GM20000 (cell line): Measurements from ENCODE around the gene PPP1R12C.

ENCODE experiments used
- DNase-seq: peaks from one replicate; pipeline ENCODE4 v3.0.0; 2012; ENCODE audit warnings: low spot score
- TF ChIP-seq, protein P1 (sequence below): IDR thresholded peaks from 2 replicates; pipeline ENCODE4 v1.5.1; 2012; ENCODE audit warnings: mild to moderate bottlenecking, control low read depth; ENCODE audit errors: extremely low read depth, missing control alignments

PPP1R12C gene

DNA sequence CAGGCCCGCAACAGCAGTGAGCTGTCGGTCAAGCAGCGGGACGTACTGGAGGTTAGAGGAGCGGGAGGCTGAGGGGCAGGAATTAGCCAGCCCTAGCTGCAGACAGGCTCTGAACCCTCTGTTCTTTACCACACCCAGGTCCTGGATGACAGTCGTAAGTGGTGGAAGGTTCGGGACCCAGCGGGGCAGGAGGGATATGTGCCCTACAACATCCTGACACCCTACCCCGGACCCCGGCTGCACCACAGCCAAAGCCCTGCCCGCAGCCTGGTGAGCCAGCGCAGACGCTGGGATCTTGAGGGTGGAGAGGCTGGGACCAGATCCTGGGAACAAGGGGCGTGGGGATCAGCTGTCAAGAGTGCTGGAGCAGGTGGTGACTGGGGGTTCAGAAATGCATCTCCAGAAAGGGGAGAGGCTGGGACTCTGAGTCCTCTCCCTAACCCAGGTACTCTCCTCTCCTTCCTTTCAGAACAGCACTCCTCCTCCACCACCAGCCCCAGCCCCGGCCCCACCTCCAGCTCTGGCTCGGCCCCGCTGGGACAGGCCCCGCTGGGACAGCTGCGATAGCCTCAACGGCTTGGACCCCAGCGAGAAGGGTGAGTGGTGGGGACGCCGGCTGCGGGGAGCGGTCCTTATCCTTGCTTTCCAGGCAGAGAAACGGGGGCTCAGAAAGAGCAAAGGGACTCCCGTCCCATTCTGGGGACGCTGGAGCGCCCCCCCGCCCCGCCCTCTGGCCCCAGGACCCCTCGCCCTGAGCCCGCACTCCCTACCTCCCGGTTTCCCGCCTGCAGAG, 31.3 kb downstream of the PPP1R12C start:
- DNase-seq: peak; percentile 18
- TF ChIP-seq, protein P1, sequence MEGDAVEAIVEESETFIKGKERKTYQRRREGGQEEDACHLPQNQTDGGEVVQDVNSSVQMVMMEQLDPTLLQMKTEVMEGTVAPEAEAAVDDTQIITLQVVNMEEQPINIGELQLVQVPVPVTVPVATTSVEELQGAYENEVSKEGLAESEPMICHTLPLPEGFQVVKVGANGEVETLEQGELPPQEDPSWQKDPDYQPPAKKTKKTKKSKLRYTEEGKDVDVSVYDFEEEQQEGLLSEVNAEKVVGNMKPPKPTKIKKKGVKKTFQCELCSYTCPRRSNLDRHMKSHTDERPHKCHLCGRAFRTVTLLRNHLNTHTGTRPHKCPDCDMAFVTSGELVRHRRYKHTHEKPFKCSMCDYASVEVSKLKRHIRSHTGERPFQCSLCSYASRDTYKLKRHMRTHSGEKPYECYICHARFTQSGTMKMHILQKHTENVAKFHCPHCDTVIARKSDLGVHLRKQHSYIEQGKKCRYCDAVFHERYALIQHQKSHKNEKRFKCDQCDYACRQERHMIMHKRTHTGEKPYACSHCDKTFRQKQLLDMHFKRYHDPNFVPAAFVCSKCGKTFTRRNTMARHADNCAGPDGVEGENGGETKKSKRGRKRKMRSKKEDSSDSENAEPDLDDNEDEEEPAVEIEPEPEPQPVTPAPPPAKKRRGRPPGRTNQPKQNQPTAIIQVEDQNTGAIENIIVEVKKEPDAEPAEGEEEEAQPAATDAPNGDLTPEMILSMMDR: no peak

DNA sequence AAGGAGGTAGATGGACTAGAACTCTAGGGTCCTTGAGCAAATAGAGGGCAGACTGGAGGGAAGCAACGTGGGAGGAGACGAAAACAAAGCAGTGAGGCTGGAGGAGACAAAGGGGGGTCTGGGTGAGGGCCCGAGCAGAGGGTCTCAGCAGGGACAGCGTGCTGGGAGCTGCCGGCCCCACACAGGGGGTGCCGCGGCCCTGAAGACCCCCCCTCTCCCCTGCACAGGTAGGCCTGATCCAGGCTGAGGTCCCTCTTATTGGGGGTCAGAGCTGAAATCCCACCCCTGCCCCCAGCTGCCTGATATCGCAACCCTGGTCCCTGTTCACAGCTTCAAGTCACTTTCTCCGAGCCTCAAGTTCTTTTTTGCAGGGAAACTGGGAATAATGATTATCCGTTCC, 33.0 kb downstream of the PPP1R12C start:
- TF ChIP-seq, protein P1: no peak
- DNase-seq: no peak

DNA sequence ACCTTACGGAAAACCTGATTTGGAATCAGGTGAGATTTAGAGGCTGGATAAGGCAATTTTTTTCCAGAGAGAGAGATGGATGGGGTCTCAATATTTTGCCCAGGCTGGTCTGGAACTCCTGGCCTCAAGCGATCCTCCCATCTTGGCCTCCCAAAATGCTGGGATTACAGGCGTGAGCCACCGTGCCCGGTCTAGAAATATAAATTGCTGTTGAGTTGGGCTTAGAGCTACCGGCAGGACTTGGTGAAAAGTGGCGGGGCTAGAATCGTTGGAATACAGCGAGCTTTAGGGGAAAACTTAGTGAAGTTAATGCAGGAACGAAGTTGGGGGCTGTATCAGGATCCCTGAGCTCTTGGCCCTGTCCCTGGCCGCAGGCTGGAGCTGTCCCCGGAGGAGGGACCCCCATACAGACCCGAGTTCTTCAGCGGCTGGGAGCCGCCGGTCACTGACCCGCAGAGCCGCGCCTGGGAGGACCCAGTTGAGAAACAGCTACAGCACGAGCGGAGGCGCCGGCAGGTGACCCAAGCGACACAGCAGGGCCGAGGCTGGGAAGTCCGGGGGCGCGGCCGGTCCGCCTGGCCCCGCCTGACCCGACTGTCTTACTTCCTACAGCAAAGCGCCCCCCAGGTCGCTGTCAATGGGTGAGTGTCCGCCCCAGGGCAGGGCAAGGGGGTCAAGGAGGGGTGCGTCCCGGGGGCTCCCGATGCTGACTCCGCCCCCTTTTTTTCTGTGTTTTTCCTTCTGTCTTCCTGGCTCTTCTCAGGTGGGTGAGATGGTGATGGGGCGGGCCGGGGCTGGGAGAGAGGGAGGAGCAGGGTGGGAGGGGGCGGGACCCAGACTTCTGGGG, 34.2 kb downstream of the PPP1R12C start:
- no peak for DNase-seq
- TF ChIP-seq, protein P1: no peak

DNA sequence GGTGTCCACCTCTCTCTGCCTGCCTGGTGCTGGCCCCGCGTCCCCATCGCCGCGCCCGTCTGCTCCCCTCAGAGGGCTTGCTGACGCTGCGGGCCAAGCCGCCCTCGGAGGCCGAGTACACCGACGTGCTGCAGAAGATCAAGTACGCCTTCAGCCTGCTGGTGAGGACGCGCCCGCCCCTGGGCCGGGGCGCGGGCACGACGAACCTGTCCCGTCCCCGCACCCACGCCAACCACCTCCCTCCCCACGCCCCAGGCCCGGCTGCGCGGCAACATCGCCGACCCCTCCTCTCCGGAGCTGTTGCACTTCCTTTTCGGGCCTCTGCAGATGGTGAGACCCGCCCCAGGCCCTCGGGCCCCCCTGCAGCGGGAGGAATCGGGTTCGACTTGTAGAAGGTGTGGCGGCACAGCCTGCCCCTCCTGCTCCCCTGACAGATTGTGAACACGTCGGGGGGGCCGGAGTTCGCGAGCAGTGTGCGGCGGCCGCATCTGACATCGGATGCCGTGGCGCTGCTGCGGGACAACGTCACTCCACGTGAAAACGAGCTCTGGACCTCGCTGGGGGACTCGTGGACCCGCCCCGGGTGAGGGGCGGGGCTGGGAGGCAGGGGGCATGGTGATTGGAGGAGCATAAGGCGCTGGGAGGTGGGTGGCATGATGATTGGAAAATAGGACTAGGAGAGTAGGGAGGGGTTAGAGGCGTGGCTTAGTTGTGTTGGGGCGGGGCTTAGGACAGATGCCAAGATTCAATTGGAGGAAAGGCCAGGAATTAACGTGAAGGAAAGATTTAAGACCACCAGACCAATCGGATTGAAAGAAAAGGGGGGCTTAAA, 35.2 kb downstream of the PPP1R12C start:
- DNase-seq: peak; percentile 72
- TF ChIP-seq, protein P1: no peak

DNA sequence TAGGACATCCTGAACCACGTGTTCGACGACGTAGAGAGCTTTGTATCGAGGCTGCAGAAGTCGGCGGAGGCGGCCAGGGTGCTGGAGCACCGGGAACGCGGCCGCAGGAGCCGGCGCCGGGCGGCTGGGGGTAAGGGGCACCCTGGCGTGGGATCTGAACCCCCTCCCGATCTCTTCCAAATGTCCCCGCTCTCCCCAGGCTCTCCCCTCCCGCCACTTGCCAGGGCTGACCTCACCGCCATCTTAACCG, 35.7 kb downstream of the PPP1R12C start:
- no peak for DNase-seq
- TF ChIP-seq, protein P1: no peak

DNA sequence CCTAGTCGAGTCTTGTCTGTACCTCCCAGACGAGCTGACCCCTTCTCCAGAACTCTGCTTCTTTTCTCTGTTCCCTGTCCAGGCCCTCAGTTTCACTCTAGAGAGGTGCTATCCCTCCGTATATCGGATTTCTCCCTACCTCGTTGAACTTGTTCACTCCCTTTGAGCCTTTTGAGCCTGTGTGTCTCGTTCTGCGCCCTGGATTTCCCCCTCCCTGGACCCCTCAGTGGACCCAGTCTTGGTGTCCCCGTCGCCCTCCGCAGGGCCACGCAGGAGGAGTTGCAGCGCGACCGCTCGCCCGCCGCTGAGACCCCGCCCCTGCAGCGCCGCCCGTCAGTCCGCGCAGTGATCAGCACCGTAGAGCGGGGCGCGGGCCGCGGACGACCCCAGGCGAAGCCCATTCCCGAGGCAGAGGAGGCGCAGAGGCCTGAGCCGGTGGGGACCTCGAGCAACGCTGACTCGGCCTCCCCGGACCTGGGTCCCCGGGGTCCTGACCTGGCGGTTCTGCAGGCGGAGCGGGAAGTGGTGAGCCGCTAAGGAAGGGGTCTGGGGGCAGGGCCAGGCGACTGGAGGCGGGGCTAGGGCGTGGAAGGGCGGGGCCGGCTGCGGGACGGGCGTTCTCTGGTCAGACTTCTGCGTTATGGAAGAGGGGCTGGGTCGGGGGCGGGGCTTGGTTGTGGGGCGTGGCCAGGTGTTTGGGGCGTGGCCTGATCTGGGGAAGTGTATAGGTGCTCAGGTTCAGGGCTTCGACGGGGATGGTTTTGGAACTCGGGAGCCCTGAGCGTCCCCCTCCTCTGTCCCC, 36.3 kb downstream of the PPP1R12C start:
- TF ChIP-seq, protein P1: no peak
- peak; percentile 99 for DNase-seq
